ENCODE measurements around the gene CD33. TPM values are rescaled to one million over a fixed set of nuclear protein-coding genes. Genes with fewer than 3 reads are reported as not detected.

CD33 gene
- total and polyA plus RNA-seq, 2 donors (not counting 1 experiment from before 2014, with no cell fraction given): not detected

DNA sequence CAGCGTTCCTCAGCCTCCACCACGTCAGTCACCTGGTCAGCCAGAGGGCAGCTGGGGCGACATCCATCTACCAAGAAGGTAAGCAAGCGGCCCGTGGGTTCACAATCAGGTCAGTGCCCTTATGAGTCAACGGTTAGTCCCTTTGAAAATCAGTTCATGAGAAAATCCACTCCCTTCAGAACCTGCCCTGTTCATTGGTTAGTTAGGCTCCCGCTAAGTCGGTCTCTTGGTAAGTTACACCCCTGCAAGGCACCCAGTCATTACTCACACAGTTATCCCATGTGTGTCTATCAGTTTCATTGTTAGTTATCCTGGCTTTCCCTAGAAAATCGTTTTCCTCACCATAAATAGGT, 26.6 kb downstream of the CD33 start:
- no peaks in the 10 kb centered on the region for H3K27me3 ChIP-seq (ENCODE audit: control insufficient read depth, insufficient read depth, low read length)
- H4K20me1 ChIP-seq (ENCODE audit: control insufficient read depth, extremely low read depth, insufficient read depth, low read length): no peaks in the 10 kb centered on the region
- no peak overlapping the region for H3K27ac ChIP-seq (ENCODE audit: insufficient read depth, low read length)
- H3K9me3 ChIP-seq (ENCODE audit: control insufficient read depth, insufficient read depth, low read depth, low read length): no peaks in the 10 kb centered on the region
- no peak for TF ChIP-seq EZH2 (IDR thresholded peaks at IDR 0.05; ENCODE audit: low read length, missing control alignments)
- no peak overlapping the region for H3K4me2 ChIP-seq (ENCODE audit: extremely low read depth, insufficient read depth, low read length)
- no peaks in the 10 kb centered on the region for H3K79me2 ChIP-seq (ENCODE audit: control insufficient read depth, insufficient read depth, low read length)
- no peak overlapping the region for H3K4me3 ChIP-seq (replicated peaks in 1 of 4; ENCODE audit: control extremely low read depth in 1 of 4, insufficient read depth in 1 of 4, low read depth in 3 of 4, low read length in 4 of 4)
- H3K36me3 ChIP-seq (ENCODE audit: control insufficient read depth, insufficient read depth, low read length): no peaks in the 10 kb centered on the region
- H3K4me1 ChIP-seq (ENCODE audit: control insufficient read depth, extremely low read depth, insufficient read depth, low read length): no peaks in the 10 kb centered on the region
- no peak overlapping the region for H2AFZ ChIP-seq (ENCODE audit: low read length)
- H3K9ac ChIP-seq (ENCODE audit: insufficient read depth, low read length): no peak overlapping the region
- no peak for DNase-seq (ENCODE audit: low read depth in 2 of 2)

- Histone ChIP-seq H3K27me3 (ENCODE audit: control insufficient read depth, insufficient read depth, low read length) (no peaks in the 10 kb centered on the region), H3K9ac (ENCODE audit: insufficient read depth, low read length) (no peak overlapping the region), H3K27ac (ENCODE audit: insufficient read depth, low read length) (no peak overlapping the region), H3K36me3 (ENCODE audit: control insufficient read depth, insufficient read depth, low read length) (no peaks in the 10 kb centered on the region), H3K79me2 (ENCODE audit: control insufficient read depth, insufficient read depth, low read length) (no peaks in the 10 kb centered on the region), H3K9me3 (ENCODE audit: control insufficient read depth, insufficient read depth, low read depth, low read length) (no peaks in the 10 kb centered on the region), H2AFZ (ENCODE audit: low read length) (no peak overlapping the region), H3K4me1 (ENCODE audit: control insufficient read depth, extremely low read depth, insufficient read depth, low read length) (no peaks in the 10 kb centered on the region), H3K4me3 (replicated peaks in 1 of 4; ENCODE audit: control extremely low read depth in 1 of 4, insufficient read depth in 1 of 4, low read depth in 3 of 4, low read length in 4 of 4) (no peak overlapping the region), H3K4me2 (ENCODE audit: extremely low read depth, insufficient read depth, low read length) (no peak overlapping the region), H4K20me1 (ENCODE audit: control insufficient read depth, extremely low read depth, insufficient read depth, low read length) (no peaks in the 10 kb centered on the region)
- TF ChIP-seq EZH2 (IDR thresholded peaks at IDR 0.05; ENCODE audit: low read length, missing control alignments): no peak
- TF ChIP-seq, protein P1, sequence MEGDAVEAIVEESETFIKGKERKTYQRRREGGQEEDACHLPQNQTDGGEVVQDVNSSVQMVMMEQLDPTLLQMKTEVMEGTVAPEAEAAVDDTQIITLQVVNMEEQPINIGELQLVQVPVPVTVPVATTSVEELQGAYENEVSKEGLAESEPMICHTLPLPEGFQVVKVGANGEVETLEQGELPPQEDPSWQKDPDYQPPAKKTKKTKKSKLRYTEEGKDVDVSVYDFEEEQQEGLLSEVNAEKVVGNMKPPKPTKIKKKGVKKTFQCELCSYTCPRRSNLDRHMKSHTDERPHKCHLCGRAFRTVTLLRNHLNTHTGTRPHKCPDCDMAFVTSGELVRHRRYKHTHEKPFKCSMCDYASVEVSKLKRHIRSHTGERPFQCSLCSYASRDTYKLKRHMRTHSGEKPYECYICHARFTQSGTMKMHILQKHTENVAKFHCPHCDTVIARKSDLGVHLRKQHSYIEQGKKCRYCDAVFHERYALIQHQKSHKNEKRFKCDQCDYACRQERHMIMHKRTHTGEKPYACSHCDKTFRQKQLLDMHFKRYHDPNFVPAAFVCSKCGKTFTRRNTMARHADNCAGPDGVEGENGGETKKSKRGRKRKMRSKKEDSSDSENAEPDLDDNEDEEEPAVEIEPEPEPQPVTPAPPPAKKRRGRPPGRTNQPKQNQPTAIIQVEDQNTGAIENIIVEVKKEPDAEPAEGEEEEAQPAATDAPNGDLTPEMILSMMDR (conservative IDR thresholded peaks at IDR 0.05 in 1 of 2, IDR thresholded peaks at IDR 0.05 in 1 of 2; ENCODE audit: low read depth in 1 of 2, low read length in 2 of 2): no peak
- no peak for DNase-seq (ENCODE audit: low read depth in 2 of 2)
Observed at GRCh38 chr19:51252306-51253079, 27.6 kb downstream of the CD33 start.

DNA sequence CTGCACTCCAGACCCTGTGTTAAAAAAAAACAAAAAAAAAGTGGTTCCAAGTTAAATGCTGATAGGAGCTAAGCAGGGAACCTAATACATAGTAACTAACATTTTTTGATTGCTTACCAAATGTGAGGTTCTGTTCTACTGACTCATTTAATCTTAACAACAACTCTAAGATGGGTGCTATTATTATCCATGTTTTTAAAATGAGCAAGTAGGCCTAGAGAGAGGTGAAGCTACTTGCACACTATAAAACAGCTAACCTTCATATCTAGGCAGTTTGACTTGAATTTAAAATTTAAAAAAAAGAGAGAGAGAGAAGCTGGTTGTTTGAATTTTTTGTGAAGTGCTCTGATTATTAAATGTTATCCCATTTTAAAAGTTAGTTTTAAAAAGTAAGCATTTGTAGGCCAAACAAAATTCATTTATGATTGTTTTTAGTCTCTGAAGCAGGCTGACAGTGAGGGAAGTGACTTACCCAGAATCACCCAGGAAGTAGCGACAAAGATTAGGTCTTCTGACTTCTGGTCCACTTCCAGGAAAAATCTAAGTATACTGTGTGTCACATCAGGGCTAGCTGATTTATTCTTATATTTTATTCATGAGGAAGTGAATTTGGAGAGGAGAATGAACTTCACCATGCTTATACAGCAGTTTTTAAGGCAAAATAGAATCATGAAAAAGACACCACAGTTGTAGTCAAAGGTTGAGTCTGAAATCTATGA, 28.4 kb downstream of the CD33 start:
- Histone ChIP-seq H3K9ac (ENCODE audit: insufficient read depth, low read length) (no peak overlapping the region), H2AFZ (ENCODE audit: low read length) (no peak overlapping the region), H3K4me3 (replicated peaks in 1 of 4; ENCODE audit: control extremely low read depth in 1 of 4, insufficient read depth in 1 of 4, low read depth in 3 of 4, low read length in 4 of 4) (no peak overlapping the region), H3K9me3 (ENCODE audit: control insufficient read depth, insufficient read depth, low read depth, low read length) (no peaks in the 10 kb centered on the region), H3K27ac (ENCODE audit: insufficient read depth, low read length) (no peak overlapping the region), H3K79me2 (ENCODE audit: control insufficient read depth, insufficient read depth, low read length) (no peaks in the 10 kb centered on the region), H3K4me1 (ENCODE audit: control insufficient read depth, extremely low read depth, insufficient read depth, low read length) (no peaks in the 10 kb centered on the region), H3K36me3 (ENCODE audit: control insufficient read depth, insufficient read depth, low read length) (no peaks in the 10 kb centered on the region), H4K20me1 (ENCODE audit: control insufficient read depth, extremely low read depth, insufficient read depth, low read length) (no peaks in the 10 kb centered on the region), H3K4me2 (ENCODE audit: extremely low read depth, insufficient read depth, low read length) (no peak overlapping the region), H3K27me3 (ENCODE audit: control insufficient read depth, insufficient read depth, low read length) (no peaks in the 10 kb centered on the region)
- no peak for DNase-seq (ENCODE audit: low read depth in 2 of 2)
- no peak for TF ChIP-seq EZH2 (IDR thresholded peaks at IDR 0.05; ENCODE audit: low read length, missing control alignments)
- TF ChIP-seq, protein P1 (conservative IDR thresholded peaks at IDR 0.05 in 1 of 2, IDR thresholded peaks at IDR 0.05 in 1 of 2; ENCODE audit: low read depth in 1 of 2, low read length in 2 of 2): no peak

Data from fibroblast of lung (primary cell).